H9 (cell line): ENCODE measurements around the gene STK32C. TPM values are rescaled to one million over a fixed set of nuclear protein-coding genes. Genes with fewer than 3 reads are reported as not detected.

Experiments used
- DNase-seq: peaks from one replicate; pipeline ENCODE4 v3.0.0-alpha.2; 2017
- H2AFZ ChIP-seq: one replicate; pipeline ENCODE4 v1.6.1; 2013; ENCODE audit warnings: mild to moderate bottlenecking, low read length, control low read depth, moderate library complexity
- H2AK5ac ChIP-seq: 2 replicates; pipeline ENCODE4 v1.6.1; 2013; ENCODE audit warnings: low read length, control low read depth, mixed read lengths; ENCODE audit not compliant: insufficient read length
- H2BK120ac ChIP-seq: one replicate; pipeline ENCODE4 v1.6.1; 2013; ENCODE audit warnings: low read depth, mild to moderate bottlenecking, low read length, control low read depth, inconsistent platforms; ENCODE audit not compliant: poor library complexity, severe bottlenecking
- H2BK12ac ChIP-seq: 2 replicates; pipeline ENCODE4 v1.6.1; 2013; ENCODE audit warnings: low read length, control low read depth, mixed read lengths, low read depth; ENCODE audit not compliant: insufficient read length
- H2BK15ac ChIP-seq: 2 replicates; pipeline ENCODE4 v1.6.1; 2013; ENCODE audit warnings: low read depth, low read length, control low read depth
- H2BK20ac ChIP-seq: one replicate; pipeline ENCODE4 v1.6.1; 2013; ENCODE audit warnings: low read depth, mild to moderate bottlenecking, low read length, control low read depth, inconsistent platforms; ENCODE audit not compliant: poor library complexity, severe bottlenecking
- H2BK5ac ChIP-seq: 2 replicates; pipeline ENCODE4 v1.6.1; 2013; ENCODE audit warnings: low read length, control low read depth, mixed read lengths; ENCODE audit not compliant: insufficient read length
- H3K14ac ChIP-seq: 2 replicates; pipeline ENCODE4 v1.6.1; 2013; ENCODE audit warnings: low read length, control low read depth; ENCODE audit not compliant: insufficient read depth
- H3K18ac ChIP-seq: 2 replicates; pipeline ENCODE4 v1.6.1; 2013; ENCODE audit warnings: low read depth, mild to moderate bottlenecking, mixed read lengths, low read length, control low read depth; ENCODE audit not compliant: insufficient read length
- H3K23ac ChIP-seq: 2 replicates; pipeline ENCODE4 v1.6.1; 2013; ENCODE audit warnings: low read length, control low read depth, mixed read lengths, low read depth; ENCODE audit not compliant: insufficient read length
- H3K23me2 ChIP-seq: 2 replicates; pipeline ENCODE4 v1.6.1; 2013; ENCODE audit warnings: low read depth, mild to moderate bottlenecking, mixed read lengths, low read length, control low read depth; ENCODE audit not compliant: insufficient read length, poor library complexity, severe bottlenecking
- H3K27ac ChIP-seq: 2 replicates; pipeline ENCODE4 v1.5.1; 2013; ENCODE audit warnings: low read length, control low read depth, mixed read lengths, low read depth; ENCODE audit not compliant: insufficient read length
- H3K27me3 ChIP-seq: 2 replicates; pipeline ENCODE4 v1.6.1; 2013; ENCODE audit warnings: low read length, control low read depth, inconsistent platforms; ENCODE audit not compliant: insufficient read depth
- H3K4ac ChIP-seq: 2 replicates; pipeline ENCODE4 v1.6.1; 2013; ENCODE audit warnings: low read depth, mild to moderate bottlenecking, control low read depth, inconsistent platforms, low read length, moderate library complexity
- H3K4me1 ChIP-seq: 2 replicates; pipeline ENCODE4 v1.6.1; 2013; ENCODE audit warnings: low read length, control low read depth, inconsistent platforms; ENCODE audit not compliant: insufficient read depth
- H3K4me2 ChIP-seq: 2 replicates; pipeline ENCODE4 v1.6.1; 2013; ENCODE audit warnings: low read length, control low read depth, mixed read lengths; ENCODE audit not compliant: insufficient read length, insufficient read depth
- H3K56ac ChIP-seq: 2 replicates; pipeline ENCODE4 v1.6.1; 2013; ENCODE audit warnings: low read depth, mild to moderate bottlenecking, mixed read lengths, low read length, control low read depth; ENCODE audit not compliant: insufficient read length
- H3K79me1 ChIP-seq: 2 replicates; pipeline ENCODE4 v1.6.1; 2013; ENCODE audit warnings: low read depth, mild to moderate bottlenecking, moderate library complexity, low read length, control low read depth, inconsistent platforms; ENCODE audit not compliant: insufficient read depth, poor library complexity, severe bottlenecking
- H3K79me2 ChIP-seq: 2 replicates; pipeline ENCODE4 v1.6.1; 2013; ENCODE audit warnings: low read length, control low read depth, inconsistent platforms; ENCODE audit not compliant: insufficient read depth
- H3K9ac ChIP-seq: 2 replicates; pipeline ENCODE4 v1.6.1; 2013; ENCODE audit warnings: low read length, control low read depth, mixed read lengths; ENCODE audit not compliant: insufficient read length; ENCODE audit errors: extremely low read depth
- H3K9me3 ChIP-seq: one replicate; pipeline ENCODE4 v1.6.1; 2013; ENCODE audit warnings: low read depth, low read length, inconsistent platforms; ENCODE audit not compliant: control insufficient read depth
- H3T11ph ChIP-seq: one replicate; pipeline ENCODE4 v1.6.1; 2013; ENCODE audit warnings: mild to moderate bottlenecking, low read length, control low read depth, inconsistent platforms
- H4K20me1 ChIP-seq: one replicate; pipeline ENCODE4 v1.6.1; 2013; ENCODE audit not compliant: control insufficient read depth, insufficient read length, insufficient read depth
- H4K5ac ChIP-seq: 2 replicates; pipeline ENCODE4 v1.6.1; 2013; ENCODE audit warnings: low read depth, mild to moderate bottlenecking, mixed read lengths, low read length, control low read depth; ENCODE audit not compliant: insufficient read length
- H4K8ac ChIP-seq: replicated peaks from 2 replicates; pipeline ENCODE4 v1.6.1; 2013; ENCODE audit warnings: low read length, control low read depth, mixed read lengths, low read depth; ENCODE audit not compliant: insufficient read length
- H4K91ac ChIP-seq: 2 replicates; pipeline ENCODE4 v1.6.1; 2013; ENCODE audit warnings: low read depth, mild to moderate bottlenecking, moderate library complexity, mixed read lengths, low read length, control low read depth; ENCODE audit not compliant: insufficient read length
- H3K27ac Mint-ChIP-seq, 3 experiments: 2 replicates in 2 of 3; 3 replicates in 1 of 3; pipeline ENCODE4 v1.8.0; 2020 to 2021; ENCODE audit warnings: mixed read lengths in 3 of 3, mild to moderate bottlenecking in 1 of 3, moderate library complexity in 1 of 3
- H3K27me3 Mint-ChIP-seq: 2 replicates; pipeline ENCODE4 v1.8.0; 2021; ENCODE audit warnings: low read depth, mild to moderate bottlenecking, moderate library complexity, mixed read lengths
- H3K36me3 Mint-ChIP-seq, 3 experiments: 2 replicates in 2 of 3; 3 replicates in 1 of 3; pipeline ENCODE4 v1.8.0; 2020 to 2021; ENCODE audit warnings: low read depth in 3 of 3, mixed read lengths in 3 of 3; ENCODE audit not compliant: insufficient read depth in 1 of 3
- H3K4me1 Mint-ChIP-seq, 2 experiments: 2 replicates each; pipeline ENCODE4 v1.8.0; 2020; ENCODE audit warnings: mixed read lengths in 2 of 2
- H3K4me3 Mint-ChIP-seq, 2 experiments: 2 replicates in 1 of 2; 3 replicates in 1 of 2; pipeline ENCODE4 v1.8.0; 2020 to 2021; ENCODE audit warnings: mild to moderate bottlenecking in 2 of 2, mixed read lengths in 2 of 2, moderate library complexity in 1 of 2
- H3K9me3 Mint-ChIP-seq, 2 experiments: 2 replicates in 1 of 2; 3 replicates in 1 of 2; pipeline ENCODE4 v1.8.0; 2020; ENCODE audit warnings: mild to moderate bottlenecking in 2 of 2, mixed read lengths in 2 of 2, moderate library complexity in 1 of 2
- WGBS: extraction: QIAGEN DNeasy Blood & Tissue Kit; methylation state at CpG from one replicate; pipeline ENCODE4 v1.1.7; 2013; ENCODE audit warnings: missing lambda C conversion rate, low lambda C conversion rate, mixed read lengths; ENCODE audit not compliant: insufficient read length; ENCODE audit errors: extremely low coverage; 5-methylcytosine and 5-hydroxymethylcytosine counted together
- total RNA-seq: library from RNA; stranded (reverse); gene quantifications from 2 replicates; pipeline ENCODE4 v1.2.1, GENCODE V29; 2021
- TF ChIP-seq, protein P1 (sequence below): fragments of 200-600 bp; sonication (generic); conservative IDR thresholded peaks from 3 replicates; pipeline ENCODE4 v1.8.0; 2021; ENCODE audit warnings: antibody characterized with exemption, mild to moderate bottlenecking

The STK32C gene
- total RNA-seq, 1 experiment from 2014 or later: 11.3 TPM

DNA sequence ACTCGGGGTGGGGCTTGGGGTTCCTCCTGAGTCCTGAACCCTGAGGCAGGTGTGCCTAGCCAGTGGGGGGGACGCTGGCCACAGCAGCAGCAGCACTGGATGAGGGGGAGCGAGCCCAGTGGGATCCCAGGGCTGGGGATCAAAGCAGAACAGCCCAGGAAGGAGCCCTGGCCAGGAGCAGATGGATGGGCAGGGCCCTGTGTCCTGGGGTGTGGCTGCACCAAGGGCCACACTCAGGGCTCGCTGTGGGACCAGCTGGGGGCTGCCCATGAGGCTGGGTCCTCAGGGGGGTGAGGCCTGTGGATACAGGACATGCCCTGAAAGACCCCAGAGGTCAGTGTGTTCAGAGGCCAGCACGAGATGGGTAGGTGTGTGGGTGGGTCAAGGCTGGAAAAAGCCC is 50.9 kb downstream of the STK32C start:
- no peak overlapping the region for H2AK5ac ChIP-seq
- no peak for DNase-seq
- no peak overlapping the region for H4K5ac ChIP-seq
- H4K8ac ChIP-seq: no peak overlapping the region
- H2BK15ac ChIP-seq: no peak overlapping the region
- H3K14ac ChIP-seq: no peak overlapping the region
- peaks cover 2% of the 10 kb centered on the region for H3K27me3 Mint-ChIP-seq
- H3K9me3 ChIP-seq: no peaks in the 10 kb centered on the region
- H2BK20ac ChIP-seq: no peak overlapping the region
- H3K4me1 ChIP-seq: no peaks in the 10 kb centered on the region
- no peak overlapping the region for H4K91ac ChIP-seq
- peaks cover 8 to 17% of the 10 kb centered on the region in 2 experiments for H3K4me1 Mint-ChIP-seq
- H2BK5ac ChIP-seq: no peak overlapping the region
- no peak overlapping the region for H3K27ac ChIP-seq
- no peak overlapping the region for H3K23ac ChIP-seq
- H3K9ac ChIP-seq: no peak overlapping the region
- no peak overlapping the region for H3K18ac ChIP-seq
- no peaks in the 10 kb centered on the region for H3K79me1 ChIP-seq
- H2BK12ac ChIP-seq: no peak overlapping the region
- H3K4me2 ChIP-seq: no peak overlapping the region
- H3K23me2 ChIP-seq: no peaks in the 10 kb centered on the region
- H3K27me3 ChIP-seq: no peaks in the 10 kb centered on the region
- no peak overlapping the region for H2AFZ ChIP-seq
- no peak overlapping the region for H3K4me3 Mint-ChIP-seq
- no peaks in the 10 kb centered on the region for H3K9me3 Mint-ChIP-seq
- no peak overlapping the region for H2BK120ac ChIP-seq
- no peak overlapping the region for H3T11ph ChIP-seq
- H4K20me1 ChIP-seq: no peaks in the 10 kb centered on the region
- H3K4ac ChIP-seq: no peak overlapping the region
- H3K27ac Mint-ChIP-seq: no peak overlapping the region
- no peaks in the 10 kb centered on the region for H3K36me3 Mint-ChIP-seq
- TF ChIP-seq, protein P1, sequence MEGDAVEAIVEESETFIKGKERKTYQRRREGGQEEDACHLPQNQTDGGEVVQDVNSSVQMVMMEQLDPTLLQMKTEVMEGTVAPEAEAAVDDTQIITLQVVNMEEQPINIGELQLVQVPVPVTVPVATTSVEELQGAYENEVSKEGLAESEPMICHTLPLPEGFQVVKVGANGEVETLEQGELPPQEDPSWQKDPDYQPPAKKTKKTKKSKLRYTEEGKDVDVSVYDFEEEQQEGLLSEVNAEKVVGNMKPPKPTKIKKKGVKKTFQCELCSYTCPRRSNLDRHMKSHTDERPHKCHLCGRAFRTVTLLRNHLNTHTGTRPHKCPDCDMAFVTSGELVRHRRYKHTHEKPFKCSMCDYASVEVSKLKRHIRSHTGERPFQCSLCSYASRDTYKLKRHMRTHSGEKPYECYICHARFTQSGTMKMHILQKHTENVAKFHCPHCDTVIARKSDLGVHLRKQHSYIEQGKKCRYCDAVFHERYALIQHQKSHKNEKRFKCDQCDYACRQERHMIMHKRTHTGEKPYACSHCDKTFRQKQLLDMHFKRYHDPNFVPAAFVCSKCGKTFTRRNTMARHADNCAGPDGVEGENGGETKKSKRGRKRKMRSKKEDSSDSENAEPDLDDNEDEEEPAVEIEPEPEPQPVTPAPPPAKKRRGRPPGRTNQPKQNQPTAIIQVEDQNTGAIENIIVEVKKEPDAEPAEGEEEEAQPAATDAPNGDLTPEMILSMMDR: no peak
- no peaks in the 10 kb centered on the region for H3K79me2 ChIP-seq
- no CpG with 5 or more reads among the region's 5 CpGs for WGBS
- no peak overlapping the region for H3K56ac ChIP-seq
